HCEC 1CT (cell line): Measurements from ENCODE around the gene UBE3A.
A peak's percentile ranks its signal among the peaks of the same experiment; 100 is the strongest.
"Not testable (repeated sequence)": the region's sequence is repeated elsewhere in the genome, so short reads cannot be mapped to it uniquely, and the experiment has no call there.

Source experiments
- DNase-seq: peaks from one replicate; pipeline ENCODE4 v3.0.0-alpha.2; 2017

Gene UBE3A

GRCh38 chr15:25437777-25438600 is 835 bp downstream of the UBE3A start:
- peak; percentile 42 for DNase-seq

GRCh38 chr15:25436707-25437106 is 2.1 kb downstream of the UBE3A start:
- DNase-seq: no peak

GRCh38 chr15:25435474-25436243 is 3.2 kb downstream of the UBE3A start:
- DNase-seq: no peak

- DNase-seq: no peak
Measured at GRCh38 chr15:25433118-25433865, 5.5 kb downstream of the UBE3A start.

- DNase-seq: no peak
Measured at GRCh38 chr15:25431836-25432561, 6.8 kb downstream of the UBE3A start.

- DNase-seq: no peak
Measured at GRCh38 chr15:25427861-25428260, 11.0 kb downstream of the UBE3A start.

- no peak for DNase-seq
Measured at GRCh38 chr15:25426896-25427610, 11.8 kb downstream of the UBE3A start.

- no peak for DNase-seq
Measured at GRCh38 chr15:25424073-25424472, 14.8 kb downstream of the UBE3A start.

- no peak for DNase-seq
Measured at GRCh38 chr15:25422021-25422420, 16.8 kb downstream of the UBE3A start.

- no peak for DNase-seq
Measured at GRCh38 chr15:25418202-25418601, 20.6 kb downstream of the UBE3A start.

GRCh38 chr15:25417604-25418003 is 21.2 kb downstream of the UBE3A start:
- no peak for DNase-seq

- no peak for DNase-seq
Measured at GRCh38 chr15:25416693-25417092, 22.1 kb downstream of the UBE3A start.

GRCh38 chr15:25415707-25416106 is 23.1 kb downstream of the UBE3A start:
- DNase-seq: no peak

GRCh38 chr15:25415217-25415616 is 23.6 kb downstream of the UBE3A start:
- no peak for DNase-seq

- DNase-seq: peak; percentile 70
Measured at GRCh38 chr15:25410649-25411048, 28.2 kb downstream of the UBE3A start.

GRCh38 chr15:25409731-25410130 is 29.1 kb downstream of the UBE3A start:
- DNase-seq: not testable (repeated sequence)

- no peak for DNase-seq
Measured at GRCh38 chr15:25408929-25409328, 29.9 kb downstream of the UBE3A start.

- DNase-seq: no peak
Measured at GRCh38 chr15:25408428-25408827, 30.4 kb downstream of the UBE3A start.

- DNase-seq: no peak
Measured at GRCh38 chr15:25407950-25408349, 30.9 kb downstream of the UBE3A start.

GRCh38 chr15:25406846-25407245 is 32.0 kb downstream of the UBE3A start:
- DNase-seq: no peak

- DNase-seq: no peak
Measured at GRCh38 chr15:25406261-25406660, 32.6 kb downstream of the UBE3A start.

- no peak for DNase-seq
Measured at GRCh38 chr15:25403771-25404170, 35.1 kb downstream of the UBE3A start.
